GM21723 (cell line): ENCODE results near the gene FARSA.
"Not testable (repeated sequence)": the region's sequence is repeated elsewhere in the genome, so short reads cannot be mapped to it uniquely, and the experiment has no call there.

ENCODE experiments used
- ATAC-seq: cut with Tn5 transposase; IDR thresholded peaks from one replicate; pipeline ENCODE4 v1.9.1; 2021; ENCODE audit warnings: mild to moderate bottlenecking, moderate library complexity; ENCODE audit not compliant: unreplicated experiment

Gene FARSA

DNA sequence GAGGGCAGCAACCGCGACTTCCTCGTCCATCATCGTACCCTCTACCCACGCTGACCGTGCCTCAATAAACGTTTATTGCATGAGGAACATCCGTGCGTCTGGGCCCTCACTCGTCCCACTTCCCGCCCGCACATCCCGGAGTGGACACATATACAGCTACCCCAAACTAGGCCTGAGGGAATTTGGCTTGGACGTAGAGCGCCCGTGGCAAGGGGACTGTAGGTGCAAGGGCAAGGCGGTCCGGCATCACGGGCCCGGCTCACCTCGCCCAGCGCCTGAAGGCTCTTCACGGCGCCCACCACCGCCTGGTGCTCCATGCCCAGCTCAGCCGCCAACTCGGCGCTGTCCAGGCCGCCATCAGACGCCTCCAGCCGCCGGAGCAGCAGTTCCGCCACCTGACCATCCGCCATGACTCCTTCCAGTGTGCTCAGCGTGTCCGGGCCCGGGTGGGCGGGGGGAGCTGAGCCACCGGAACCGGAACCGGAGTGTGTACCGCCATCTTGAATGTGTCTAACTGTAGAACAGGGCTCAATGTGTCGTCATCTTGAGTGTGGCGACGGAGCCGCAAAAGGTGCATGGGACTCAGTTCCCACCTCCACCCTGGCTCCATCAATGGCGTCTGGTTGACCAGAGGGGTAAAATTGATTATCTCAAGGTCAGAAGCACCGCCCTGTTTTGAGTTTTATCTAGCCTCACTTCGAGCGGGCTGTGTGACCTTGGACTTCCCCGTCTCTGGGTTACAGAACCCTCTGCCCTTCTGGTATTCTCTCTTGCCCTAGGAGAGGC, at the start of gene FARSA:
Gene FARSA, minus strand, starts transcription at position 425 of the 786 bp plus-strand sequence. Its CDS starts 15 bp downstream, at position 410.
- ATAC-seq, result peak; percentile 48

DNA sequence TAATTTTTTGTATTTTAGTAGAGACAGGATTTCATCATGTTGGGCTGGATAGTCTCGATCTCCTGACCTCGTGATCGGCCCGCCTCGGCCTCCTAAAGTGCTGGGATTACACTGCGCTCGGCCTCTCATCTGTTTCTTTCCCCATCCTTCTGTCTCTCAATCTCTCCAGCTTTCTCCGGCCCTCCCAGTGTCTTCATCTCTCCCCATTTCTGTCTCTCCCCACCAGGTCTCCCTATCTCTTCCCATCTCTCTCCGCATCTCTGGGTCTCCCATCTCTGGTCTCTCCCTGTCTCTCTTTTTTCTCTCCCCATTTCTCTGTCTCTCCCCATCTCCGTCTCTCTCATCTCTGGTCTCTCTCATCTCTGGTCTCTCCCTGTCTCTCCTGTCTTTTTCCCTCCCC, 49.6 kb upstream of the FARSA start:
- ATAC-seq, result no peak

DNA sequence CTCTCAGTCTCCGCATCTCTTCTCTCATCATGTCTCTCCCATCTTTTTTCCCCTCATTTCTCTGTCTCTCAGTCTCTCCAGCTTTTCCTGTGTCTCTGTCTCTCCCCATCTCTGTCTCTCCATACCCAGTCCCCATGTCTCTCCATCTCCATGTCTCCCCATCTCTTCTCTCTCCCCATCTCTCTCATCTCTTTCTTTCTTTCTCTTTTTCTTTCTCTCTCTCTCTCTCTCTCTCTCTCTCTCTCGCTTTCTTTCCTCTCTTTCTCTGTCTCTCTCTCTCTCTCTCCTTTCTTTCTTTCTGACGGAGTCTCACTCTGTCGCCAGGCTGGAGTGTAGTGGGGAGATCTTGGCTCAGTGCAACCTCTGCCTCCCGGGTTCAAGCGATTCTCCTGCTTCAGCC, 49.1 kb upstream of the FARSA start:
- ATAC-seq, result no peak

DNA sequence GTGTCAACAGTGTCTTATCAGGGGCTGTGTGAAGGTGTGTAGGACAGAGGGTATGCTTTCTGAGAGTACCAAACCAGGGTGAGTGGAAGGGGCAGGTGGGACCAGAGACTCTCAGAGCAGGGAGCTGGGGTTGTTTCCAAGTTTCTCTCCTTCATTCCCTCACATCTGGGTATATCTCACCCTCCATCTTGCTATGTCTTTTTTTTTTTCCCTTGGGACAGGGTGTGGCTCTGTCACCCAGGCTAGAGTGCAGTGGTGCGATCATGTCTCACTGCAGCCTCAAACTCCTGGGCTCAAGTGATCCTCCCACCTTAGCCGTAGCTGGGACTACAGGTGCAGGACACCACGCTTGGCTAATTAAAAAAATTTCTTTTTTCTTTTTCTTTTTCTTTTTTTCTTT, 46.5 kb upstream of the FARSA start:
- no peak for ATAC-seq

DNA sequence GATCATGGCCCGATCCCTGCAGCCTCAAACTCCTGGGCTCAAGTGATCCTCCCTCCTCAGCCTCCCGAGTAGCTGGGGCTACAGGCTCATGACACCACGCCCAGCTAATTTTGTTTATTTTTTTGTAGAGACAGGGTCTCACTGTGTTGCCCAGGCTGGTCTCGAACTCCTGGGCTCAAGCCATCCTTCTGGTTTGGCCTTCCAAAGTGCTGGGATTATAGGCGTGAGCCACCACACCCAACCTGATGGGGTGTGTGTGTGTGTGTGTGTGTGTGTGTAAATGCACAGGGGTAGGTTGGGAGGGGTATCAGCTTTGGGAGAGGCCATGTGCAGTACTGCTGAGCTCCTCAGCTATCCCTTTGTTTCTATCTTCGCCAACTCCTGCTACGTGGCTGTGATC, 42.6 kb upstream of the FARSA start:
- not testable (repeated sequence) for ATAC-seq

DNA sequence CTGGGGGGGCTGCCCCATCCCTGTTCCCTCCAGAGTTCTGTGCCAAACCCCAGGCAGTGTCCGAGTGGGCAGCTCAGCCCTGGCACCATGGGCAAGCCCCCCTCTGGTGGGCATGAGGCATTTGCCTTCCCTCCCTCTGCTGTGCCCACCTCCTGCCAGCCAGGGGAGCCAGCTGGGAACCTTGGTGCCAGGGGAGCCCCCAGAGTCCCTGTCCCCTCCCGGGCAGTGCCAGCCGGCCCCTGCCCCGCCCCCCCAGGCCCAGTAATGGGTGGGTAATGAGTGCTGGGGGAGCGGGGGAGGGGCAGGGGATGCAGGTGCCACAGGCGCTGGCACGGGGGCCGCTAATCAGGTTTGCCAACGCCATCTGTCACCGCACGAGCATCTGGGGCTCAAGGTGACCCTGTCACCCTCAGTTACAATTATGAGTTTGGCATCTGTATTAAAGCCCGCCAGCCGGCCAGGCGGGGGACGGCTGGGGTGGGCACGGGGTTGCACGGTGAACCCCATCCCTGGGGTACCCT, 41.8 kb upstream of the FARSA start:
- no peak for ATAC-seq

DNA sequence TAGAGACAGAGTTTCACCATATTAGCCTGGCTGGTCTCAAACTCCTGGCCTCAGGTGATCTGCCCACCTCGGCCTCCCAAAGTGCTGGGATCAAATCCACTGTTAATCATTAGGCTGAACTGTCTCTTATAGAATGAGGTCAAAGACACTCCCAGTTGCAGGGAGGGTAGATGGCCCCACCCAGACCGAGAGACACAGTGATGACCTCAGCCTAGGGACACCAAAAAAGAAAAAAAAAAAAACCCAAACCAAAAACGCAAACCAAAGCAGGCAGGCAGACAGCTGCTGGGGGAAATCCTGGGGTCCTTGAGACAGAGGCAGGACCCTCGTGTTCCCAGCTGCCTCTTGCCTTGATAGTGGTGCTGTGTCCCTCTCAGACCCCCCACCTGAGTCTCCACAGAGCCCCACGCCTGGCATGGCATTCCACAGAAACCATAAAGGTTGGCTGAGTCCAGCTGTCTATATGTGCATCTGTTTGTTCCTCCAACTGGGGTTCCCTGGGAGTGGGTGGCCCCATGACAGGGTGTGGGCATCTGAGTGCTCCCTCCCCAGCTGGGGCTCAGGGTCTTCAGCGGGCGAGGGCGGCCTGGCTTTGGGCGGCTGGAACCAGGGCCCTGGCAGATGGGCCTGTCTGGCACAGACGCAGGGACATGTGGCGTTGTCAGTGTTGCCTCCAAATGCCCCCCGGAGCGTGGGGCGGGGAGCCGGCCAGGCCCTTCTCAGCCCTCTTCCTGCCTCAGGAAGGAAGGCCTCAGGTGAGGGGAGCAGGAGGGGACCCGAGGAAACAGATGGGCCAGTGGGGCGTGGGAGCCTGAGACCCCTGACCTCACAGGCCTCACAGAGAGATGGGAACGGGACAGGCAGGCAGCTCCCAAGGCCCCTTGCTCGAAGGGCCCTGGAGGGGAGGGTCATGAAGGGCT, 41.0 kb upstream of the FARSA start:
- no peak for ATAC-seq

DNA sequence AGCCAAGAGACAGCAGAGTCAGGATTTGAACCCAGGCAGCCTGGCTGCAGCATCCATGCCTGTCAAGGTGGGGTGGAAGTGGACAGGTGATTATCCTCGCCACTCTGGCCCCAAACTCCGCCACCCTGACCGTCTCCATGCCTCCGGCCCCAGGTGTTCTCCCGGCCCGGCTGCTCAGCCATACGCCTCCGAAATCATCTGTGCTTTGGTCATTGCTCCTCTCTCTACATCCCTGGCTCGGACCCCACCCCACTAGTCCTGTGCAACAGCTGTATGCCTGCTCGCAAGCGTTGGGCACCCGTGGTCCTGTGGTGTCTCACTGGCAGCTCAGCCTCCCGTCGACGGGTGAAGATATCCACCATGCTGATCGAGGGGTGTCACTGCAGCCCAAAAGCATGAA, 39.7 kb upstream of the FARSA start:
- no peak for ATAC-seq

DNA sequence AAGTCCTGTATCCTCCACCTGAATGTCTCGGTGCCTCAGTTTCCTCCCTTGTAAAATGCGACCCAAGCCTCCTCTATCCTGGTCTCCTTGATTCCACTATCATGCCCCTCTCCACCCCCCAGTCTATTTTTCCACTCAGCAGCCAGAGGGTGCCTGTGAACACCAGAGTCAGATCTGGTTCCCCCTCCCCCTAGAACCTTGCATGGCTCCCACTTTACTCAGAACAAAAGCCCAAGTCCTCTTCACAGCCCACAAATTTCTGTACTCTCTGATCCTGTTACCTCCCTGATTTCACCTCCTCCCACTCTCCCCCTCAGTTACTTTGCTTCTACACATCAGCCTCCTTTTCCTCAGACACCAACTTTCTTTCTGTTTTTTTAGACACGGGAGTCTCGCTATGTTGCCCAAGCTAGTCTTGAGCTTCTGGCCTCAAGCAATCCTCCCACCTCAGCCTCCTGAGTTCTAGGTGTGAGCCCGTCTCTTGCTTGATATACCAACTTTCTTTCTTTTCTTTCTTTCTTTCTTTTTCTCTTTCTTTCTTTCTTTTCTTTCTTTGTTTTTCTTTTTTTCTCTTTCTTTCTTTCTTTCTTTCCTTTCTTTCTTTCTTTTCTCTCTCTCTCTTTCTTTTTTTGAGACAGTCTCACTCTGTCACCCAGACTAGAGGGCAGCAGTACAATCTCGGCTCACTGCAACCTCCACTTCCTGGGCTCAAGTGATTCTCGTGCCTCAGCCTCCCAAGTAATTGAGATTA, 36.7 kb upstream of the FARSA start:
- no peak for ATAC-seq

DNA sequence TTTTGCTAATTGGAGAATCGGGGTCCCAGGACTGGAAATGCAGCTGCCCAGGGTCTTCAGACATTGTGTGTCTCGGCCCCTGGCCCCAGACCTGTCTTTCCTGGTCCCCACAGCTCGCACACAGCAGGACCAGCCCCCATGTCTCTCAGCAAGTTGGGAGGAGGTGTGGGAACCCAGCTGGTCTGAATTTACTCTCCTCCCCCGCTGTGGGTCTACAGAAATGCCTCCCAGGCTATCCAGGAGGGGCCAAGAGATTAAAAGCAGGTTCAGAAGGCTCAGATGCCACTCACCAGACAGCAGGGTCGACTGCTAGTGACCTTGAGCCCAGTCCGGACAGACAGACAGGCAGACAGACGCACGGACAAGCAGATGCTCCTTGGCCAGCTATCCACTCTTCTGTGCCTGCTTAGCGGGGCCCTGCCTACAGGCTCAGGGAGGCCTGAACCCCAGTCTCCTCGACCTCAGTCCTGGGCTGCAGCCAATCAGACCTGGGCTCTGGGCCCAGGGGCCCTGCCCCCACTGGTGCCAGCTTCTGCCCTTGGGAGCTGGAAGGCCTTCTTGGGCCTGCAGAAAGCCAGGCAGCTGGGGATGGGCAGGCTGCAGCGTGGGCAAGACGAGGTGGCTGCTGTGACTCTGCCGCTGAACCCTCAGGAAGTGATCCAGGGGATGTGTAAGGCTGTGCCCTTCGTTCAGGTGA, 35.9 kb upstream of the FARSA start, which contains the start of gene DAND5:
Gene DAND5, plus strand, starts transcription at position 285 of the 697 bp plus-strand sequence. Its CDS starts 85 bp downstream, at position 370.
- no peak for ATAC-seq

DNA sequence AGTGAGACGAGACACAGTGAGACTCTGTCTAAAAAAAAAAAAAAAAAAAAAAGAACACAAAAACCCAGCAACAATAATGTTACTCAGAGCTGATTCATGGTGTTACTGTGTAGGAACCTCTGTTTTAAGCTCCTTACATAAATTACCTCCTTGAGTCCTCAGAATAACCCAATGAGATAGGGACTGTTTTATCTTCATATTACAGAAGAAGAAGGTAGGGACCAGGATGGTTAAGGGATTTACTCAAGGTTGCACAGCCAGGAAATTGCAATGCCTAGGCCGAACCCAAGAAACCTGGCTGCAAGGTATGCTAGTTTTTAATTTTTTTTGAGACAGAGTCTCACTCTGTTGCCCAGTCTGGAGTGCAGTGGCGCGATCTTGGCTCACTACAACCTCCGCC, 34.4 kb upstream of the FARSA start:
- no peak for ATAC-seq

DNA sequence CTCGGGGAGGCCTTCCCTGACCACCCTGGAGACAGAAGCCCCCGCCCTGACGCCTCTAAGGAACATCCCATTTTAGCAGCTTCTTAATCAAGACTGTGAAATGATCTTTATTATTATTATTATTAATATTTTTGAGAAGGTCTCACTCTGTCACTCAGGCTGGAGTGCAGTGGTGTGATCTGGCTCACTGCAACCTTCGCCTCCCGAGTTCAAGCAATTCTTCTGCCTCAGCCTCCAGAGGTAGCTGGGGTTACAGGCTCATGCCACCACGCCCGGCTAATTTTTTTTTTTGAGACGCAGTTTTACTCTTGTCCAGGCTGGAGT, 32.3 kb upstream of the FARSA start:
- ATAC-seq, result no peak

DNA sequence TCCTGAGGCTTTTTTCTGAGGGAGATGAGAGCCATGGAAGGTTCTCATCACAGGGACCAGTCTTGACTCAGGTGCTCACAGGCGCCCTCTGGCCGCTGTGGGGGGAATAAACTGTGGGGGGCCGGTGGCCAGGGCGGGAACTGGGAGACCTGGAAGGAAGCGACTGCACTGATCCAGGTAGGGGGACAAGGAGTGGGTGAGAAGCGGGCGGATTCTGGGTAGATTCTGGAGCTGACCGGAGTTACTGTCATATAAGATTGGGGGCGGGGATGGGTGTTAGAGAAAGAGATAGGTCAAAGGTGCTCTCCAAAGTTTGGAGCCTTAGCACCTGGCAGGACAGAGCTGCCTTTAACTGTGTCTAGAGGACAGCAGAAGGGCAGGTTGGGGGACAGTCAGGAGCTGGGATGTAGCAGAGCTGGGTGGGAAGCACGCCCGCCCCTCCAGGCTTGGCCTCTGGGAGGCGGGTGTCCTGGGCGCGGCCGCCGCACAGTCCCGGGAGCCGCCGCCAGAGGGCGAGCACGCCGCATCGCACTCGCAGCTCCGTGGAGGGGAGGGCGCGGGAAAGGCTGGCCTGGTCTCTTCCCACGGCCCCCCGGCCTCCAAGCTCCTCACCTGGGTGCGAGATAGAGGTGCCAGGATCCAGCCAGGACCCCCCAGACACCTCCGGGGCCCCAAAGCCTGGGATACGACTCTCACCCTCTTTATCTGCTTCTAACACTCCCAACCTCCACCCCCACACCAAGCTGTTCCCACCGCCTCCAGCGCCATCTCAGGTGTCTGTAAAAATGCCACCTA, 31.7 kb upstream of the FARSA start:
- peak; percentile 75 for ATAC-seq

DNA sequence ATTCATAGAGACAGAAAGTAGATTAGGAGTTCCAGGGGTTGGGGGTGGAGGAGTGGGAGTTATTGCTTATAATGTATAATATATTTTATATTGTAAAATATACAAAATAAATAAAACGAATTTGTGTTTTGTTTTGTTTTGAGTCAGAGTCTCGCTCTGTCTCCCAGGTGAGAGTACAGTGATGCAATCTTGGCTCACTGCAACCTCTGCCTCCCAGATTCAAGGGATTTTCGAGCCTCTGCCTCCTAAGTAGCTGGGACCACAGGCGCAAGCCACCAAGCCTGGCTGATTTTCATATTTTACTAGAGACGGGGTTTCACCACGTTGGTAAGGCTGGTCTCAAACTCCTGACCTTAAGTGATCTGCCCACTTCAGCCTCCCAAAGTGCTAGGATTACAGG, 26.0 kb upstream of the FARSA start:
- ATAC-seq, result no peak

DNA sequence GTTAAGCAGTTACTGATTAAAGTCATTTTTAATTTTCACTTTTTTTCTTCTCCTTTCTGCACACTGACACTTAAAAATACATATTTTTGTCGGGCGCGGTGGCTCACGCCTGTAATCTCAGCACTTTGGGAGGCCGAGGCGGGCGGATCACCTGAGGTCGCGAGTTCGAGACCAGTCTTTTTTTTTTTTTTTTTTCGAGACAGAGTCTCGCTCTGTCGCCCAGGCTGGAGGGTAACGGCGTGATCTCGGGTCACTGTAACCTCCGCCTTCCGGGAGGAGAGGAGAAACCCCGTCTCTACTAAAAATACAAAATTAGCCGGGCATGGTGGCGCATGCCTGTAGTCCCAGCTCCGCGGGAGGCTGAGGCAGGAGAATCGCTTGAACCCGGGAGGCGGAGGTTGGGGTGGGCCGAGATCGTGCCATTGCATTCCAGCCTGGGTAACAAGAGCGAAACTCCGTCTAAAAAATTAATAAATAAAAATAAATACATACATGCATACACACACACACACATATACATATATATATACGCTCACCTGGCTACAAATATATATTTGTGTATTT, 24.0 kb upstream of the FARSA start:
- not testable (repeated sequence) for ATAC-seq

DNA sequence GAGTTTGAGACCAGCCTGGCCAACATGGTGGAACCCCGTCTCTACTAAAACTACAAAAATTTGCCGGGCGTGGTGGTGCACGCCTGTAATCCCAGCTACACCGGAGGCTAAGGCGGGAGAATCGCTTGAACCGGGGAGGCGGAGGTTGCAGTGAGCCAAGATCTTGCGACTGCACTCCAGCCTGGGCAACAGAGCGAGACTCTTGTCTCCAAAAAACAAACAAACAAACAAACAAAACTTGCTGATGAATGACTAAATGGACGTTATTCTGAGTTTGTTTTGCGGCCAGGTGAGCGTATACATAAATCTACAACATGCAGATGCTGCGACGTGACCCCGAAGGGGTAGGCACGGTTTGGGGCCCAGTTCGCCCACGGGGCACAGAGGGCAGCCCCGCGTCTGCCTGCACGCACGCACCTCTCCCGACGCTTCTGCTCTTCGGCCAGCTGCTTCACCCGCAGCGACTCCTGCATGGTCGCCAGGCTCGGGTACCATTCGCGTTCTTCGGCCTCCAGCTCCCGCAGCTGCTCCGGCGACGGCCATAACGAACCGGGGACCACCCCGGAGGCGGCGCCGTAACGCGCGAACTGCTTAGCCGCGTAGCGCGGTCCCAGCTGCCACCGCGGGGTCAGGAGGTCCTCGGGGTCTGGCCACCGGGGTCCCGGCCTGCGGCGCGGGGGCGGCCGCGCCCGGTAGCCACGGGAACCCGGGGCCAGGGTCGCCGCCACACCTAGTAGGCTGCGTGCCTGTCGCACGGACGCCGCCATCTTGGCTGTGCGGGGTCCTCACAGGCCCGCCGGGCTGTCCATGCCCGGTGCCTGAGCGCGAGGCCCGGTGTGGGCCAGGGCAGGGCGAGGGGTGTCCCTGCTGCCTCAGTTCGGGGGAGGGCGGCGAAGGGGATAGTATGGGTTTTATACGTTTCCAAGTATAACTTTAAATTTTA, 23.2 kb upstream of the FARSA start, which contains the start of gene GADD45GIP1:
Gene GADD45GIP1, minus strand, starts transcription at position 778 of the 943 bp plus-strand sequence. Its CDS starts 11 bp downstream, at position 767.
- ATAC-seq, result peak; percentile 67

DNA sequence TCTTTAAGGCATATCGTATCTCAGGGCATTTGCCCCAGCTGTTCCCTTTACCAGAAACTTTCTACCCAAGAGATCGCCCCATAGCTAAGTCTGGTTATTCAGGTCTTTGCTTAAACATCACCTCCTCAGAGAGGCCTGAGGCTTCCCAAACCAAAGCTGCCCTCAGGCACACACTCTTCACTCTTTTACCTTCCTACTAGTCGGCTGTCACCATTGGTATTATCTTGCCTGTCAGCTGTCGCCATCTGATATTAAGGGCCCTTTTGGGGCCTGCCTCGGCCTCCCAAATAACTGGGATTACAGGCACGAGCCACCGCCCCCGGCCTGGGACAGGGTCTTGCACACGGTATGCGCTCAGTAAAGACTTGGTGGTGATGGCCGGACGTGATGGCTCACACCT, 22.5 kb upstream of the FARSA start:
- ATAC-seq, result no peak

DNA sequence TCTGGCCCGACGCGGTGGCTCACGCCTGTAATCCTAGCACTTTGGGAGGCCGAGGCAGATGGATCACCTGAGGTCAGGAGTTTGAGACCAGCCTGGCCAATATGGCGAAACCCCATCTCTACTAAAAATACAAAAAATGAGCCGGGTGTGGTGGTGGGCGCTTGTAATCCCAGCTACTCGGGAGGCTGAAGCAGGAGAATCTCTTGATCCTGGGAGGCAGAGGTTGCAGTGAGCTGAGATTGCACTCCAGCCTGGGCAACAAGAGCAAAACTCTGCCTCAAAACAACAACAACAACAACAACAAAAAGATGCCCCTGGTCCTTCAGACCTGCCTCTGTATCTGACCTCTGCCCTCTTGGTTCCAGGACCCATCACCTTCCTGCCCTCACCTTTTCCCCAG, 22.1 kb upstream of the FARSA start:
- not testable (repeated sequence) for ATAC-seq
